ENCODE data around the gene PEAK1.
"Not testable (repeated sequence)": the region's sequence is repeated elsewhere in the genome, so short reads cannot be mapped to it uniquely, and the experiment has no call there.

Gene PEAK1

GRCh38 chr15:77239882-77240608 is 179.9 kb downstream of the PEAK1 start:
- no peak for DNase-seq (ENCODE audit: low read depth in 2 of 2)

- DNase-seq (ENCODE audit: low read depth in 2 of 2): no peak
These were observed 184.3 kb downstream of the PEAK1 start for GRCh38 chr15:77235566-77235965.

DNA sequence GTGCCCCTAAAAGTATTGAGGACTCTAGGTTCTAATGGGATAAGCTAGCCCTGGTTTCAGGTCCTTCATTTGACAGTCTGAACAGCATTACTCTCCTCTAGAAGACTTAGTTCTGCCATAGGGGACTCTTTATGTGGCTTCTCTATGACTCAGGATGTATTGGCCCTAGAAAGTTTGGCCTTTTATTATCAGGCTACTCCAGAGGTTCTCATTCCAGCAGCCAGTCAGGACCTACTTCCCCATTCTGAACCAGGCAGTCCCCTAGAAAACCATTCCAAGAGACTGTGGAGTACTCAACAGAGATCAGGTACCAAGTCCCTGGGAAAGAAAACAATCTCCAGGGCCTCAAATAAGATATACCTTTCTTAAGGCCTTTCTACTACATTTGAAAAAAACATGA is 191.1 kb downstream of the PEAK1 start:
- DNase-seq (ENCODE audit: low read depth in 2 of 2): no peak

DNA sequence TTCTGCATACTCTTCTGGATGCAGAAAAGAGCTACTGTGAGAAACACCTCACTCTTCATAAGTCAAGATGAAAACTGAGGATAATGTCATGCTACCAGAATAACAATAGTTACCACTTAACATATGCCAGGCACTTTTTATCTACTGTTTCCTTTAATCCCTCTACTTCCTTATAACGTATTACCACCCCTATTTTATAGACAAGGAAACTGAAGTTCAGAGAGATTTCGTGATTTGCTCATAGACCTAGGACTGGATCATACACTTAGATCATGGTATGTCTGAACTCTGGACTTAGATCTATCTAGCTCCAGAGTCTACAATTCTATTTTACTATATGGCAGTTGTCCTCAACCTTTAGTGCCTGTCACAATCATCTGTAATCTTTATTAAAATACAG is 193.3 kb downstream of the PEAK1 start:
- DNase-seq (ENCODE audit: low read depth in 2 of 2): no peak

GRCh38 chr15:77225646-77226045 is 194.3 kb downstream of the PEAK1 start:
- DNase-seq (ENCODE audit: low read depth in 2 of 2): no peak

DNA sequence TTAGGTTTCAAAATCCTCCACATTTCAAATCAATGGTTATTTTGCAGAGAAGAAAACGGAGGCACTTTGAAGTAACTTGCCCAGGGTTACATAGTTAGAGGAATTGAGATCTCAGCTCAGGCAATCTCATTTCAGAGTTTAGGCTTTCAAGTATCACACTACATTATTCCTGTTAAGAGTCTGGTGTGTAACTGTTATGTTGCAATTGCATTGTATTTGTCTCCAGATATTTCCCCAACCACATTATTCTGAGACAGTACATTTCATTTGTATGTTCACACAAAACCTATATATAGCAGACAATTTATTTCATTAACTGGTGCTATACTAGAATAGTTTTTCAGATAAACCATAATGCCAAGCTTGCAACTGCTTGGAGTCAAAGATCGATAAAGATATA is 194.8 kb downstream of the PEAK1 start:
- DNase-seq (ENCODE audit: low read depth in 2 of 2): no peak

- no peak for DNase-seq (ENCODE audit: low read depth in 2 of 2)
These were observed 195.6 kb downstream of the PEAK1 start for GRCh38 chr15:77224352-77224751.

GRCh38 chr15:77221708-77222107 is 198.2 kb downstream of the PEAK1 start:
- no peak for DNase-seq (ENCODE audit: low read depth in 2 of 2)

GRCh38 chr15:77221174-77221573 is 198.7 kb downstream of the PEAK1 start:
- DNase-seq (ENCODE audit: low read depth in 2 of 2): no peak

GRCh38 chr15:77219841-77220240 is 200.1 kb downstream of the PEAK1 start:
- DNase-seq (ENCODE audit: low read depth in 2 of 2): no peak

- DNase-seq (ENCODE audit: low read depth in 2 of 2): no peak
These were observed 210.7 kb downstream of the PEAK1 start for GRCh38 chr15:77209221-77209620.

- DNase-seq (ENCODE audit: low read depth in 2 of 2): no peak
These were observed 211.7 kb downstream of the PEAK1 start for GRCh38 chr15:77208241-77208640.

DNA sequence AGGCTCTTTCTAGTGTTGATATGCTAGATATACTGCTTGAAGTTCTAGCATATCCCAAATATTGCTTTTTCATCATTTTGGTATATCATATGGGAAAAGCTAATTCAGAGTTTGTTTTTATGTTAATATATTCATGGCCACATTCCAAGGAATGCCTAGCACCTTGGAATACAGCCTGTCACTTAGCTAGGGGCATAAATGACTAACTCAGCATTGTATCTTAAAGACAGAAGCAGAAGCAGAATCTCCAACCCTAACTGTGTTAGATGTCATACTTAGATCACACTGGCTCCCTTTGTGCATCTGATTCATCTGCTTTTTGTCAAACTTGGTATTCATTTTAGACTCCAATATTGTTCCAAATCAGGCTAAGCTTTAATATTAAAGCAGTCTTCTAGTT is 218.2 kb downstream of the PEAK1 start:
- DNase-seq (ENCODE audit: low read depth in 2 of 2): no peak

DNA sequence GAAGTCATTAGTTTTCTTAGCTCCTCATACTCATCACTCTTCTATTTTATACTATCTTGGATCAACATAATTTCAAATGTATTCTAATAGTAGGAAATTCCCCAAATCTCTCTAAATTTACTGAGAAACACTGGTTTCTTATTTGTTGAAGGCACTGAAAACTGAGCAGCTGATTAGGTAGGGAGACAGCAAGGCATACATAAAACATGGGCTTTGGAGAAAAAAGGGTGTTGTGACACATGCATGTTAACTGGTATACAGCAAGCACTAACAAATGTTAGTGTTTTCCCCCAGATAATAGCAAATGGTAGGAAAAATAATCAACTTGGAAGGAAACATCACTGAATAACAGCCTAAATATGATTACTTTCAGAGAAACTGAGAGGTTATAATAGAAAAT is 223.5 kb downstream of the PEAK1 start:
- no peak for DNase-seq (ENCODE audit: low read depth in 2 of 2)

GRCh38 chr15:77195586-77195985 is 224.3 kb downstream of the PEAK1 start:
- DNase-seq (ENCODE audit: low read depth in 2 of 2): no peak

GRCh38 chr15:77192451-77192850 is 227.5 kb downstream of the PEAK1 start:
- DNase-seq (ENCODE audit: low read depth in 2 of 2): no peak

DNA sequence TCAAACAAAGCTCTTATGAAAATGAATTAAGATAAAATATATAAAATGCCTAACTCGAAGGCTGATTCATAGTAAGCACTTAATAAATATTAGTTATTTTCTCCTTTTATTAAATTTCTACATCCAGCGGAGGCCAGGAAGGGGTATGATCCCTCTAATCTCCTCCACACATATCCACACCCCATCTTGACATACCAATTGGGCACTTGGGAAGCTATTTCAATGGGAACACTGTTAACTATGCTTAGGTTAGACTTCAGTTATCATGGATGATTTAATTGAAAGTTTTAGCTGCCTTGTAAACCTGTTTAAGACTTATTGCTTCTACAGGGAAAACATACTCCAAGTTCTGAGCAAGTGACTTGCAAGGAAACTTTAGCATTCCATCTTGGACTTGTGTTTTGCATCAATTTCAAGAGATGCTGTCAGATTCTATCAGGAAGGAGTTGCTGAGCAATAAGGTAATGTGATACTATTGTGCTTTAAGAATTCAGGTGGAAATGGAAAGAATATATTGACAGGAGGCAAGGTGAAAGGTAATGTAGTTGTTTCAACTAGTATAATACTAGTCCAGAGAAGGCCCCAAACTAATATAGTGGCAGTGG is 228.6 kb downstream of the PEAK1 start:
- DNase-seq (ENCODE audit: low read depth in 2 of 2): no peak

DNA sequence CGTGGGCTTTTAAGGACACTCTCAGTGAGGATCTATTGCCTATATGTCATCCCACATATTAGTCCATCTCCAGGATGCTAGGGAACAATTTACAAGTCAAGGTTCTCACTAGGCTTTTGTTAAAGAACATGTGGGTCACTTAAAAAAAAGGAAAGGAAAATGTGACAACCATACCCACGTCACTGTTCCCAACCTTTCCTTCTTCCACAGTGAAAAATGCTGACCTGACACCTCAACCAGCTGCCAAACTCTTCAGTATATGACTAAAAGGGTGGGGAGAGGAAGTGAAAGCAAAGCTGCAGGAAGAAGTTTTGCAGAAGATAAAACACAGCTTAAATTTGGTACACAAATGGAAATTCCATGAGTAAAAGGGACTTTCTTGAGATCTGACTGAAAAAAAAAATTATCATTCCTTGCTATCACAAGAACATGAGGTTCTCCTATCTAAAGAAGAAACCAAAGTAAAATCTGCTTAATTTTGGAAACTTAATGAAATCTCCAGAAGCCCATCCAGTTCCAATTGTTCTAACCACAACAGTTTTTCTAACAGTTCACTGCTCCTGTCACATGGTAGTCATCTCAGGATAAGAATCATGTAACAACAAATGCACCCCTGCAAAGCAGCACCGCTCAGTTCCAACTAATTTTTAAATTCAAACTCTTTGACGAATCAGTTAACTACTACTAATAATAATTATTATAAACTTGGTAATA is 232.0 kb downstream of the PEAK1 start:
- peak in 1 of 2 donors; percentile 13 for DNase-seq (ENCODE audit: low read depth in 2 of 2)

GRCh38 chr15:77186594-77187011 is 233.3 kb downstream of the PEAK1 start:
- no peak for DNase-seq (ENCODE audit: low read depth in 2 of 2)

GRCh38 chr15:77185242-77185785 is 234.6 kb downstream of the PEAK1 start:
- no peak for DNase-seq (ENCODE audit: low read depth in 2 of 2)

- not testable (repeated sequence) for DNase-seq (ENCODE audit: low read depth in 2 of 2)
These were observed 235.6 kb downstream of the PEAK1 start for GRCh38 chr15:77184352-77184751.

GRCh38 chr15:77183066-77183465 is 236.8 kb downstream of the PEAK1 start:
- no peak for DNase-seq (ENCODE audit: low read depth in 2 of 2)
